ENCODE results near the gene ALDH3B1. TPM values are rescaled to one million over a fixed set of nuclear protein-coding genes. Genes with fewer than 3 reads are reported as not detected.

Gene ALDH3B1
- total and polyA plus RNA-seq, 9 of the 15 experiments (the other 6 are each of a cell fraction or from before 2014, with no cell fraction given), result 0.01 to 0.35 (median 0.07) TPM; not detected in 2

- no peak for TF ChIP-seq NCOA4 (IDR thresholded peaks at IDR 0.05; ENCODE audit: partially characterized antibody)
- no peak for TF ChIP-seq ZNF174 (CRISPR knock-in tag; IDR thresholded peaks at IDR 0.05)
- TF ChIP-seq SETDB1 (IDR thresholded peaks at IDR 0.05; ENCODE audit: low read length), result no peak
- peak; percentile 57; the same call in 1 of the 2 replicates for TF ChIP-seq RB1 (IDR thresholded peaks at IDR 0.05; ENCODE audit: low read depth)
- no peak for TF ChIP-seq TBP (optimal IDR thresholded peaks at IDR 0.05; ENCODE audit: low read depth, low read length)
- no peak for TF ChIP-seq ZKSCAN1 (IDR thresholded peaks at IDR 0.05; ENCODE audit: low read depth, low read length)
- no peak for TF ChIP-seq HCFC1 (IDR thresholded peaks at IDR 0.05; ENCODE audit: low read depth, low read length)
- TF ChIP-seq POLR3G (IDR thresholded peaks at IDR 0.05; ENCODE audit: extremely low read depth, insufficient read length, insufficient replicate concordance), result no peak
- no peak for TF ChIP-seq ZNF175 (CRISPR knock-in tag; IDR thresholded peaks at IDR 0.05; ENCODE audit: low read depth)
- 0 out of 2 replicates have a peak, but pooled peaks have one; percentile 45 for TF ChIP-seq MTA3 (IDR thresholded peaks at IDR 0.05; ENCODE audit: borderline replicate concordance)
- TF ChIP-seq STAT5B (CRISPR knock-in tag; IDR thresholded peaks at IDR 0.05), result no peak
- TF ChIP-seq BCLAF1 (IDR thresholded peaks at IDR 0.05; ENCODE audit: borderline replicate concordance in 1 of 2, control insufficient read depth in 1 of 2, low read depth in 2 of 2, low read length in 1 of 2), result 0 out of 4 replicates have a peak, but pooled peaks of 1 of the 2 experiments have one; percentile 26
- peak; percentile 37 for TF ChIP-seq KDM5B (IDR thresholded peaks at IDR 0.05; ENCODE audit: insufficient replicate concordance, low read depth, low read length)
- no peak for TF ChIP-seq ZNF696 (CRISPR knock-in tag; conservative IDR thresholded peaks at IDR 0.05)
- TF ChIP-seq IFI16 (CRISPR knock-in tag; IDR thresholded peaks at IDR 0.05), result no peak
- TF ChIP-seq CREM (IDR thresholded peaks at IDR 0.05; ENCODE audit: low read depth), result peak; percentile 59
- no peak for TF ChIP-seq PHTF2 (CRISPR knock-in tag; IDR thresholded peaks at IDR 0.05)
- peak; percentile 70 for TF ChIP-seq GABPB1 (CRISPR knock-in tag; IDR thresholded peaks at IDR 0.05)
- no peak for TF ChIP-seq BMI1 (IDR thresholded peaks at IDR 0.05; ENCODE audit: low read length)
- TF ChIP-seq ZNF717 (CRISPR knock-in tag; IDR thresholded peaks at IDR 0.05), result no peak
- TF ChIP-seq ZBTB33 (CRISPR knock-in tag; IDR thresholded peaks at IDR 0.05), result peak; percentile 59
- peak; percentile 97 for TF ChIP-seq FOSL1 (tag; conservative IDR thresholded peaks at IDR 0.05)
- no peak for TF ChIP-seq CREB5 (CRISPR knock-in tag; IDR thresholded peaks at IDR 0.05)
These were observed 33.4 kb downstream of the ALDH3B1 start (continued) for GRCh38 chr11:68043349-68044144.

Measured in K562 (cell line).